Mesenteric fat pad (tissue), 1 donor: ENCODE data around the gene ATP11A. TPM values are rescaled to one million over a fixed set of nuclear protein-coding genes. Genes with fewer than 3 reads are reported as not detected.

Experiments
- DNase-seq: peaks from one replicate; pipeline ENCODE4 v3.0.0-alpha.2; 2020; ENCODE audit warnings: low spot score
- total RNA-seq: library from RNA; stranded (reverse); fragmentation: NEBNext Ultra II Directional; extraction: Animal tissue kit (Norgen Biotek cat#: 25700); gene quantifications from one replicate; pipeline ENCODE4 v1.2.1, GENCODE V29; 2021
- donor health status: DM: yes; HTN: yes; CAD: no.

Gene ATP11A
- total RNA-seq, 1 donor from 2014 or later: 63.5 TPM

DNA sequence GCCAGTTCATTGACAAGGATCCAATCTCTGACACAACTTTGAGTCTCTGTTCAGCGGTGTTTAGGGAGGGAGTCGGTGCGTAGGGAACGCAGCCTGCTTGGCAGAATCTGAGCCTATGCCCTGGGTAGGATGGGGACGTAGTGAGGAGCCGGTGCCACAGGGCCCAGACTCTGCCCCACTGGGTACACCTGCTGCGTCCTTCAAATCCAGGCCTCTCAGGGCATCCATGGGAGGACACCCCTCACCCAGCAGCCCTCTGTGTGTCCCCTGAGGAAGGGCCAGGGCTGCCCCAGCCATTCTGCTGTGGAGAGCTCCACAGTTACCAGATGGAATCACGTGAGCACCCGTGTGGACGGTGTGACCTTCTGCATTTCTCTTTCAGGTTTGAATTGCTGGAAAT is 146.0 kb downstream of the ATP11A start:
- no peak for DNase-seq

GRCh38 chr13:112836940-112837339 is 147.1 kb downstream of the ATP11A start:
- no peak for DNase-seq

DNA sequence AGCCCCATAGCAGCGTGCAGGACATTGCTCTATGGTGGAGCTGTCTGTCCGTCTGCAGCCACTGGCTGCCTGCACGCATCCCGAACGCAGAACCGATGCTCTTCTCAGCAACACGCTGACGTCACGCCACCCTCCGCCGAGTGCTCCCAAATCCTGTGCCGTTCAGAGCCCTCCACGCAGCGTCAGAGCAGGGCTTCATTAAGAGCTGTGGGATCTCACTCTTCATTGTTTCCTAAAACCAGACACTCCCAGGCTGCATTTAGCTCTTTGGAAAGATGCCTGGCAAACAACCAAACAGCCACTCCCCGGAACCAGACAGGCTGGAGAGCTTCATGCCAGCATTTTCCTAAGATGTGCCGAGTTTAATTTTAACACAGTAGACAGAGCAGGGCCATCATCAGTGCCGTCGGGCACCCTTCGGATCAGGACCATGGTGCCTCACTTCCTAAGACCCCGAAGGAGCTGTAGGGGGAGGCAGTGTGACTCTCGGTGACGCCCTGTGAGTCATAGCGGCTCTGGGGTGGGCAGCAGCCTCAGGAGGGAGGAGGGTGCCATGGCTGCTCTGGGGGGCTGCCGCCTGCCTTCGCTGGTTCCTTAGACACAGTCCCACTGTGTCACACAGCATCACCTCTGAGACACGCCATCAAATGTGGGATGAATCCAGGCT is 147.7 kb downstream of the ATP11A start:
- DNase-seq: no peak

DNA sequence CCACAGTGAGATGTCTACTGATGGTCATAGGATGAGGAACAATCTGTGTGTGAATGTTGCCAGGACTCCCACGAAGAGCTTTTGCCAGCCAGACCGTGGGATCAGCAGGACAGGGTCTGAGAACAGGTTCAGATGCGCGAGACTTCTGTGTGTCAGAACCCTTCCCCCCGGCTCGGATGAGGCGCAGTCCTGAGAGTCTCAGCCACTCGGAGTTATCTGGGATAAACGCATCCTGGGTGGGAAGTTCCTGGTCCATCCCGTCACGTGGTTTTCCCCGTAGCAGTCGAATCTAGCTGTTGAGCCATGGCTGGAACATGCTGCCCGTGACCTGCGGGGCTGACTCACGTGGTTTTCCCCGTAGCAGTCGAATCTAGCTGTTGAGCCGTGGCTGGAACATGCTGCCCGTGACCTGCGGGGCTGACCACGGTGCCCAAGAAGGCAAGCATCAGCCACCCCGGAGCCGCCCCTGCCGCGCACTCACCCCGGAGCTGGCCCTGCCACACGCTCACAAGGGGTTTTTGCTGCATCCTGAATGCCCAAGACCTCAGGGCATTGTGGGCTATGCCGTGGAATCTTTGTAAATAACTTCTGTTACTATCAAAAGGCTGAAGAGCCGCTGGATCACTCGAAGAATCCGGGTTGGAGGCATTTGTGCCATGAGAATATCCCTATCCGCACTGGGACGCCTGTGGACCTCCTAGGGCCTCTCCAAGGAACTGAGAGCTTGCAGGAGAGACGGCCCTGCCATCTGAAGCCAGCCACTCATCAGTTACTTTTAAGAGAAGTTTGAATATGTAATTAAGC is 148.4 kb downstream of the ATP11A start:
- no peak for DNase-seq

GRCh38 chr13:112838842-112839117 is 148.9 kb downstream of the ATP11A start:
- DNase-seq: peak; percentile 43

GRCh38 chr13:112839356-112840105 is 149.7 kb downstream of the ATP11A start:
- DNase-seq: peak; percentile 80

DNA sequence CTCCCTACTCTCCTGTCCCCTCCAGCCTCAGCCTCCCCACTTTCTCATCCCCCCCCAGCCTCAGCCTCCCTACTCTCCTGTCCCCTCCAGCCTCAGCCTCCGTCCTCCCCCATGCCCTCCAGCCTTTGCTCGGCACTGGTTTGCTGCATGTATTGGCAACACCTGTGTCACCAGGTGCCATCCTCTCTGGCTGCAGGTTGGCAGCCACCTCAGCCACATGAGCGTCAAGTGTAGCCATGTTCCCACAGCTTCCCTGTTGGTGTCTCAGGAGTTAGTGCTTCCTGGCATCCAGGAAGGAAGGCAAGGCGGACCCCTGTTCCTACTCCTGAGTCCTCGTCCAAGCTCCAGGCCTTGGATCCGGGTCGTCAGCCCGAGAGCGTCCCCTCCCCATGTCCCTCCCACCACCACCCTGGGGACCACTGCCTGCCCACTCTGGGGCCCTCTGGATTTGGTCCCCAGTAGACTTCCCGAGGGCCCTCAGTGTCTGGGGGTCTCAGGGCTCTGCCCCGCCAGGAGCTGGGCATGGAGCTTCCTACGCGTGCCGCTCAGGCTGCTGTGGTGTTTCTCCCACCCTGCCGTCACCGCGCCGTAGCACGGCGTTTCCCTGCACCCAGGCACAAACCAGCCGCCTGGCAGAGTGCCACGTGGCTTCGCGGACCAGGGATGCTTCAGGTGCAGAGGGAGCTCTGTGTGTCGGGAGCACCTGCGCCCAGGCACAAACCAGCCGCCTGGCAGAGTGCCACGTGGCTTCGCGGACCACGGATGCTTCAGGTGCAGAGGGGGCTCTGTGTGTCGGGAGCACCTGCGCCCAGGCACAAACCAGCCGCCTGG is 150.8 kb downstream of the ATP11A start:
- peak; percentile 78 for DNase-seq

DNA sequence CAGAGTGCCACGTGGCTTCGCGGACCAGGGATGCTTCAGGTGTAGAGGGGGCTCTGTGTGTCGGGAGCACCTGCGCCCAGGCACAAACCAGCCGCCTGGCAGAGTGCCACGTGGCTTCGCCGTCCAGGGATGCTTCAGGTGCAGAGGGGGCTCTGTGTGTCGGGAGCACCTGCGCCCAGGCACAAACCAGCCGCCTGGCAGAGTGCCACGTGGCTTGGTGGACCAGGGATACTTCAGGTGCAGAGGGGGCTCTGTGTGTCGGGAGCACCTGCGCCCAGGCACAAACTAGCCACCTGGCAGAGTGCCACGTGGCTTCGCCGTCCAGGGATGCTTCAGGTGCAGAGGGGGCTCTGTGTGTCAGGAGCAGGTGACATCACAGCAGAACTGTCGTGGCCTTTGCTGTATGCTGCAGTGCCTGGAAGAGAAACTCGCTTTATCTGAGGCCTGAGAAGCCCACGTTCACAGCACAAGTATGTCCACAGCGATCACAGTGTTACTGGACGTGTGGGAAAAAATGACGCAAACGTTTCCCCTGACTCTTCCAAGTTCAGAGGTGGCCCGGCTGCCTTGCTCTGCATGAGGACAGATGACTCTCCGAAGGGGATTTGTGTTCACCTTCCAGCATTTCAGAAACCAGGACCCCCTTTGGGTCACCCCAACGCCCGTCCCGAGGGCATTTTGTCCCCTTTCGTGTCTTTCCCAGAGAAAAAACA is 151.6 kb downstream of the ATP11A start:
- DNase-seq: peak; percentile 85

DNA sequence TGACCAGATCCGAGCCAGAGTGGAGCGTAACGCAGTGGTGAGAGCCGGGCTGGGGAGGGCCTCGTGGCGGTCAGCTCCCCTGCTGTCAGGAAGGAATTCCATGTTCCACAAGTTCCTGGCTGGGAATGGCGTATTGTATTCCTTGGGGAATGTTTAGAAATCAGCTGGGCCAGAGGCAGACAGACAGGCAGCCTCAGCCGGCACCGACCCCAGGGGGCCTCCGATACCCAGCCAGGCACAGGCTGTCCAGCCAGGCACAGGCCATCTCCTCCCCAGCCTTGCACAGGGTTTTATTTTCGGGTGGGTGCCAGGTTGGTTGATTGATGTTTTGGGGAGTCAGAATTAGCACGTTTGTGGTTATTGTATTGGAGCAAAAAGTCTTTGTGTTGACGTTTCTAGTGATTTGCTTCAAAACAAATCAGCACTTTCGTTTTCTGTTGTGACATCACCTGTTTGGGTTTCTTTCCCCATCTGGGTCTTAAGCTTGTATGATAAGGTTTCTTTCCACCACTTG is 152.6 kb downstream of the ATP11A start:
- peak; percentile 88 for DNase-seq

DNA sequence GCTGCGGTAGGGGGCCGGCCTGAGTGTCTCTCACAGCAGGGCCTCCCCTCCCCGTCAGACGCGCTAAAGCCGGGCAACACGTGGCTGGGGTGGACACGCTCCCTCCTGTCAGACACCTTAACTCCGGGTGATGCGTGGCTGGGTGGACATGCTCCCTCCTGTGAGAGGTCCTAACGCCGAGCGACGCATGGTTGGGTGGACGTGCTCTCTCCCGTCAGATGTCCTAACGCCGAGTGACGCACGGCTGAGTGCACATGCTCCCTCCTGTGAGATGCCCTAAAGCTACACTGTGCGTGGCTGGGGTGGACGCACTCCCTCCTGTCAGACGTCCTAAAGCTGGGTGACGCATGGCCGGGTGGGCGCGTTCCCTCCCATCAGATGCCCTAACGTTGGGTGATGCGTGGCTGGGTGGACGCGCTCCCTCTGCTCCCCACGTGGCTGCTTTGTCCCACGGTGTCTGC is 153.1 kb downstream of the ATP11A start:
- DNase-seq: peak; percentile 88

DNA sequence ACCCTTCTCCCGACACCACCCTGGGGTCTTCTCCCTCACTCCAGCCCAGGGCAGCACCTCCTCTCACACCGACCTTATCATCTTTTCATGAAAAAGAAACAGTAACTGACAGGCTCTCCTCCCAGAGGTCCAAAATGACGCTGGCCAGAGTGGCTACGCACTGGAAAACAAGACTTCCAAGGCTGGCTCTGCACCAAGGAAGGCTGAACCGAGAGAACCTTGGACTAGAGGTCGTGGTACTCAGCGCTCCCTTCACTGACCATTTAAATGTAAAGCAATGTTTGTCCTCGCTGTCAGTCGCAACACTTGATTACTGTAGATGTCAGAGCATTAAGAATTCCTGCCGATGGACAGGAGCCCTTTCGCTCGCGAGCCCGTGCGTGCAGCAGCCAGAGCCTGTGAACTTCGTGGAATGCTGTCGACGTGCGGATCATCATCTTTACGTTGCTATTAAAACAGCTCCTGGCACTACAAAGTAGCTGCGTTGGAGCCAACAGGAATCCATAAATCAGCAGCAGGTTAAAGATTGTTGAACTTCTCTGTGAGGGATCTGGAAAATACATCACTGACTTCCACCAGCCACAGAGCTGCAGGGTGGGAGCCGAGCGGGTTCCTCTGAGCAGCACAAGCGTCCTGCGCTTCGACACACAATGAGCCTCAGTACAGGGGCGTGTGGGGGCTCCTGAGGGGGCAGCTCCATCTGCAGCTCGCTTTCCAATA is 153.7 kb downstream of the ATP11A start:
- peak; percentile 75 for DNase-seq

DNA sequence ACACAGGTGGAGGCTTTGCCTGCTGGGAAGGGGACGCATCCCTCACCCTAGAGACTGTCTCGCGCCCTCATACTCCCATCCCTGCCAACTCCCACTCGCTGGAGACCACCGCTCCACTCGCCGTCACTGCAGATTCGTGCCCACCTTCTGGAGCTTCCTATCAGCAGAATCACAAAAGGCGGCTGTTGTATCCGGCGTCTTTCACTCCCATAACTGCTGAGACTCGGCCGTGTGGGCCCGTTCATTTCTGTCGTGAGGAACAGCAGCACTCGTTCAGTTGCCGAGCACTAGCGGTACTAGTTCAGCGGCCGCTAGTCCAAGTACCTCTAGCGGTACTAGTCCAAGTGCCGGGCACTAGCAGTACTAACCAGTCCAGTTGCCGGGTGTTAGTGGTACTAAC is 154.6 kb downstream of the ATP11A start:
- peak; percentile 81 for DNase-seq

GRCh38 chr13:112844879-112845278 is 155.0 kb downstream of the ATP11A start:
- peak; percentile 68 for DNase-seq

GRCh38 chr13:112845511-112846144 is 155.8 kb downstream of the ATP11A start:
- DNase-seq: peak; percentile 60

- no peak for DNase-seq
Measured at GRCh38 chr13:112846411-112847115, 156.7 kb downstream of the ATP11A start.

GRCh38 chr13:112849500-112849899 is 159.7 kb downstream of the ATP11A start:
- DNase-seq: peak; percentile 8

- DNase-seq: peak; percentile 53
Measured at GRCh38 chr13:112850273-112850672, 160.4 kb downstream of the ATP11A start.
